Thyroid gland (tissue), 4 donors: ENCODE data around the gene AP2A2.

Experiments used
- POLR2A ChIP-seq, 2 donors: fragments of 450-650 bp; IDR thresholded peaks; one replicate each; pipeline ENCODE4 v1.6.1; 2017; ENCODE audit warnings: antibody characterized with exemption in 2 of 2, mild to moderate bottlenecking in 2 of 2, moderate library complexity in 1 of 2
- TF ChIP-seq, protein P1 (sequence below), 6 experiments: fragments of 200-600 bp in 3 of 6; fragments of 450-650 bp in 3 of 6; sonication (generic) in 3 of 6; IDR thresholded peaks; one replicate each; pipeline ENCODE4 v1.5.1; 2016 to 2019; ENCODE audit warnings: antibody characterized with exemption in 6 of 6, mild to moderate bottlenecking in 2 of 6, inconsistent platforms in 1 of 6, moderate library complexity in 1 of 6

DNA sequence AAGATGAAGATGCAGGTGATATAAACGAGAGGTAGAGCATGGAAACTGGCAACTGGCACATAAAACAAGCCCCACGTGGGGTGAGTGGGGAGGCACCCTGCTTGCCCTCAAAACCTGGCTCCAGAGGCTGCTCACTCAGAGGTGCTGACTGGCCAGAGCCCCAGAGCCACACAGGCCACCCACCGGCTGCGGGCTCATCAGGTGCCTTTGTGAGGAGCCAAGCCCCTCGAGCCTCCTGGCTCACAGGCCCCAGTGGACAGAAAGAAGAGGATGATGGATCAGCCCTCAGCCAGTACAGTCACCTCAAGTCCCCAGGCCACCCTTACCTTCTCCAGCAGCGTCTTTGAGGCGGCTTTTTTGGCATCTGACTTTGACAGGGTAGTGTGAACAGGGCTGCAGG lies 21.3 kb upstream of the AP2A2 start:
- TF ChIP-seq, protein P1, sequence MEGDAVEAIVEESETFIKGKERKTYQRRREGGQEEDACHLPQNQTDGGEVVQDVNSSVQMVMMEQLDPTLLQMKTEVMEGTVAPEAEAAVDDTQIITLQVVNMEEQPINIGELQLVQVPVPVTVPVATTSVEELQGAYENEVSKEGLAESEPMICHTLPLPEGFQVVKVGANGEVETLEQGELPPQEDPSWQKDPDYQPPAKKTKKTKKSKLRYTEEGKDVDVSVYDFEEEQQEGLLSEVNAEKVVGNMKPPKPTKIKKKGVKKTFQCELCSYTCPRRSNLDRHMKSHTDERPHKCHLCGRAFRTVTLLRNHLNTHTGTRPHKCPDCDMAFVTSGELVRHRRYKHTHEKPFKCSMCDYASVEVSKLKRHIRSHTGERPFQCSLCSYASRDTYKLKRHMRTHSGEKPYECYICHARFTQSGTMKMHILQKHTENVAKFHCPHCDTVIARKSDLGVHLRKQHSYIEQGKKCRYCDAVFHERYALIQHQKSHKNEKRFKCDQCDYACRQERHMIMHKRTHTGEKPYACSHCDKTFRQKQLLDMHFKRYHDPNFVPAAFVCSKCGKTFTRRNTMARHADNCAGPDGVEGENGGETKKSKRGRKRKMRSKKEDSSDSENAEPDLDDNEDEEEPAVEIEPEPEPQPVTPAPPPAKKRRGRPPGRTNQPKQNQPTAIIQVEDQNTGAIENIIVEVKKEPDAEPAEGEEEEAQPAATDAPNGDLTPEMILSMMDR (IDR thresholded peaks at IDR 0.05), result no peak
- no peak for TF ChIP-seq POLR2A (IDR thresholded peaks at IDR 0.05)
